Retinal pigment epithelial cell (primary cell): Measurements from ENCODE around the gene DUSP19.

ENCODE experiments used
- DNase-seq: peaks from one replicate; pipeline ENCODE4 v3.0.0-alpha.2; 2010; ENCODE audit warnings: low read depth
- H3K4me3 ChIP-seq: 2 replicates; pipeline ENCODE4 v1.5.1; 2011; ENCODE audit warnings: mild to moderate bottlenecking, low read length, control low read depth, moderate library complexity
- CTCF ChIP-seq: conservative IDR thresholded peaks from 2 replicates; pipeline ENCODE4 v1.5.1; 2011; ENCODE audit warnings: low read depth, low read length, control low read depth, inconsistent platforms

DUSP19 gene

GRCh38 chr2:183049420-183049819 is 29.1 kb upstream of the DUSP19 start:
- DNase-seq: no peak
- TF ChIP-seq CTCF: no peak
- H3K4me3 ChIP-seq: no peak overlapping the region

GRCh38 chr2:183057333-183057985 is 21.1 kb upstream of the DUSP19 start:
- no peak for DNase-seq
- no peak overlapping the region for H3K4me3 ChIP-seq
- no peak for TF ChIP-seq CTCF

- DNase-seq: peak; percentile 60
- no peak overlapping the region for H3K4me3 ChIP-seq
- no peak for TF ChIP-seq CTCF
Measured at GRCh38 chr2:183059561-183059960, 19.0 kb upstream of the DUSP19 start.

DNA sequence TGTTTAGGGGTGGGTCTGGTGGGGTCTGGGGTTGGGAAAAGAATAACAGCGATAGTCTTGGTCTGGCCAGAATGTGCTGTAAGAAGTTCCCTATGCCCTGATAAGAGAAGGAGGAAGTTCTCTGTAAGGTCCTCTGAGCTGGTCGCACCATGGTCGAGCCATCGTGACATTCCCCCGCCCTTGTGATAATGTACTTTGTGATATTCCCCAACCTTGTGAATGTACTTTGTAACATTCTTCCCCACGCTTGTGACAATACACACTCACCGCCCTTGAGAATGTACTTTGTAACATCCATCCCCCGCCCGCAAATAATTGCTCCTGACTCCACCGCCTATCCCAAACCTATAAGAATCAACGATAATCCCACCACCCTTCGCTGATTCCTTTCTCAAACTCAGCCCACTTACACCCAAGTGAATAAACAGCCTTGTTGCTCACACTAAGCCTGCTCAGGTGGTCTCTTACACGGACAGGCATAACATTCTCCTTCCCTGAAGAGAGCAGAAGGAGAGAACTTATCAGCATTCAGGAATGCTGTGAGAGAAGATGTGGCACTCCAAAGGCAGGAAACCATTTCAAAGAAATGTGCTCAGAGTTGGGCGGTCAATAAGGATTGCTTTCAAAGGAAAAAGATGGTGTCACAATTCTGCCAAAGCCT is 17.8 kb upstream of the DUSP19 start:
- H3K4me3 ChIP-seq: no peak overlapping the region
- TF ChIP-seq CTCF: no peak
- DNase-seq: no peak

DNA sequence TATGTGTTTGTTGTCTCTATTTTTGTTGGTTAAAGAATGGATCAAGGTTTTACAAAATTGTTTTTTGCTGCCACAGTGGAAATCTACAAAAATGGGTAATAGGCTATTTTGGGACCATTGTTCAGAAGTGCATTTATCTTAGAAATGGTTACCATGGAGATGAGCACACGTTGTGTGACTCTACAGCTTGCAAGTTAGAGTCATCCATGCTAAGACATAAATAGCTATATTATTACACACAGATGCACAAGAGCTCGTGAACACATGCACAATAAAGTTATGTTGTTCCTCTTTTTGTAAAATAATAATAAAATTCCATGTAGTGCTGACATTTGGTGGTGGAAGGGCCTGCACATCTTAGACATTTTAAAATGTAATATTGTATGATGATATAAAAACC is 15.5 kb upstream of the DUSP19 start:
- H3K4me3 ChIP-seq: no peak overlapping the region
- DNase-seq: peak; percentile 28
- no peak for TF ChIP-seq CTCF

DNA sequence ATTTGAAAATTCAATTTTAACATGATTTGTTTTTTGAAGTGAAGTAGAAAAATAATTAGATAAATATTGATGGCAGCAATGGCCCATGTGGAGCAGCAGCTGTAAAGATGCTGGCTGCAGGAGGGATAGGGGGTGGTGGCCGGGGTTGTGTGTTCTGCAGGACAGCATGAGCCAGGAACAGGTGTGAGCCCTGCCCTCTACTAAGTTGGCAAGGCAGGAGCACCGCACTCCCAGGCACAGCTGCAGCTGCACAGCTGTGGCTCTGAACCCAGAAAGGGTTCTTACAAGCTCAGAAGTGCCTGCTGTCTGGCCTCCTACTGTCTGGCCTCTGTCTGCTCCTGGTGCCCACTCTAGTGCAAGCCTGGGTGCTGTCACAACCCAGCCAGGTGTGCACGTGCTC is 10.0 kb upstream of the DUSP19 start:
- TF ChIP-seq CTCF: no peak
- no peak overlapping the region for H3K4me3 ChIP-seq
- DNase-seq: no peak

DNA sequence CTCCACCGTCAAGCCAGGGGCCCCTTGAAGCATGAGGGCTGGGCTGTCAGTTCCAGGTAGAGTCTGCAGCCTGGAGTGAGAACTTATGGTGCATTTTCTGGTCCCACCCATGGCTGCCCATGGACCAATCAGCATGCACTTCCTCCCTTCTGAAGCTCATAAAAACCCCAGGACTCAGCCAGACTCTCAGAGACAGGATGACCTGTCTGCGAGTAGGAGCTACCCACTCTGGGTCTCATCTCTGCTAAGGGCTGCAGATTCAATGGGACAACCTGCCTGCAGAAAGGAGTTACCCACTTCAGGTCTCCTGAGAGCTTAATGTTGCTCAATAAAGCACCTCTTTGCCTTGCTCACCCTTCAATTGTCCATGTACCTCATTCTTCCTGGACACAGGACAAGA is 9.4 kb upstream of the DUSP19 start:
- TF ChIP-seq CTCF: no peak
- no peak overlapping the region for H3K4me3 ChIP-seq
- no peak for DNase-seq
